Smooth muscle cell (in vitro differentiated cells): ENCODE data around the gene SEMA3D. TPM values are rescaled to one million over a fixed set of nuclear protein-coding genes. Genes with fewer than 3 reads are reported as not detected.

Experiments
- DNase-seq: peaks from one replicate; lab custom pipeline; 2025; ENCODE audit not compliant: unreplicated experiment; lab: John Stamatoyannopoulos, UW
- H2AFZ ChIP-seq: fragments of 200-600 bp; sonication (generic); 2 replicates; pipeline ENCODE4 v1.6.0; 2016; ENCODE audit warnings: antibody characterized with exemption, low read depth, mild to moderate bottlenecking
- H3F3A ChIP-seq: fragments of 200-600 bp; sonication (generic); 2 replicates; pipeline ENCODE4 v1.6.0; 2017; ENCODE audit warnings: antibody characterized with exemption, low read depth
- H3K27ac ChIP-seq: fragments of 200-600 bp; sonication (generic); 2 replicates; pipeline ENCODE4 v1.5.1; 2016; ENCODE audit warnings: low read depth, mild to moderate bottlenecking
- H3K27me3 ChIP-seq: fragments of 200-600 bp; sonication (generic); 2 replicates; pipeline ENCODE4 v1.6.1; 2016; ENCODE audit warnings: low read depth, mild to moderate bottlenecking
- H3K36me3 ChIP-seq: fragments of 200-600 bp; sonication (generic); 2 replicates; pipeline ENCODE4 v1.5.1; 2016; ENCODE audit warnings: low read depth
- H3K4me1 ChIP-seq: fragments of 200-600 bp; sonication (generic); 2 replicates; pipeline ENCODE4 v1.5.1; 2016; ENCODE audit warnings: low read depth
- H3K4me2 ChIP-seq: fragments of 200-600 bp; sonication (generic); 2 replicates; pipeline ENCODE4 v1.6.0; 2016; ENCODE audit warnings: mild to moderate bottlenecking
- H3K4me3 ChIP-seq: fragments of 200-600 bp; sonication (generic); 2 replicates; pipeline ENCODE4 v1.5.1; 2016; ENCODE audit warnings: mild to moderate bottlenecking
- H3K79me2 ChIP-seq: fragments of 200-600 bp; sonication (generic); 2 replicates; pipeline ENCODE4 v1.6.0; 2016; ENCODE audit warnings: low read depth, mild to moderate bottlenecking
- H3K9ac ChIP-seq: fragments of 200-600 bp; sonication (generic); 2 replicates; pipeline ENCODE4 v1.6.0; 2016; ENCODE audit warnings: low read depth
- H3K9me3 ChIP-seq: fragments of 200-600 bp; sonication (generic); replicated peaks from 2 replicates; pipeline ENCODE4 v1.5.1; 2016; ENCODE audit warnings: low read depth
- H4K20me1 ChIP-seq: fragments of 200-600 bp; sonication (generic); 2 replicates; pipeline ENCODE4 v1.6.0; 2016; ENCODE audit warnings: low read depth
- CTCF ChIP-seq: fragments of 200-600 bp; sonication (generic); IDR thresholded peaks from 2 replicates; pipeline ENCODE4 v1.5.1; 2017; ENCODE audit warnings: borderline replicate concordance, mild to moderate bottlenecking, antibody characterized with exemption; ENCODE audit not compliant: insufficient read depth, poor library complexity, severe bottlenecking
- WGBS: methylation state at CpG from one replicate; pipeline ENCODE4 v1.1.7; 2016; ENCODE audit warnings: low lambda C conversion rate; 5-methylcytosine and 5-hydroxymethylcytosine counted together
- polyA plus RNA-seq: library from polyadenylated mRNA; unstranded; fragments of >200 nt; fragmentation: Nextera tagmentation; extraction: Ambion mirVana; gene quantifications from 2 replicates; pipeline ENCODE4 v1.2.1, GENCODE V29; 2016
- total RNA-seq: library from RNA; depleted of rRNA; stranded (reverse); fragments of >200 nt; gene quantifications from 2 replicates; pipeline ENCODE4 v1.2.3, GENCODE V29; 2014

Gene SEMA3D
- total and polyA plus RNA-seq, 2 experiments from 2014 or later: 9.8 to 106 TPM

- H3K4me3 ChIP-seq: no peak overlapping the region
- H3K36me3 ChIP-seq: no peaks in the 10 kb centered on the region
- no peaks in the 10 kb centered on the region for H3F3A ChIP-seq
- WGBS: 75% methylated on average over 5 of the region's 5 CpGs
- DNase-seq: no peak
- no peaks in the 10 kb centered on the region for H3K79me2 ChIP-seq
- H2AFZ ChIP-seq: no peak overlapping the region
- no peak for TF ChIP-seq CTCF
- H3K9ac ChIP-seq: no peak overlapping the region
- no peak overlapping the region for H3K4me2 ChIP-seq
- no peaks in the 10 kb centered on the region for H3K9me3 ChIP-seq
- no peak overlapping the region for H3K27ac ChIP-seq
- peaks cover 9% of the 10 kb centered on the region for H3K4me1 ChIP-seq
- peaks cover 8% of the 10 kb centered on the region for H3K27me3 ChIP-seq
- no peaks in the 10 kb centered on the region for H4K20me1 ChIP-seq
These were observed 164.7 kb downstream of the SEMA3D start for GRCh38 chr7:85022064-85022697.

- no peak overlapping the region for H2AFZ ChIP-seq
- no peak for DNase-seq
- H3K4me3 ChIP-seq: no peak overlapping the region
- peaks cover 8% of the 10 kb centered on the region for H3K27me3 ChIP-seq
- H3K4me1 ChIP-seq: peaks cover 9% of the 10 kb centered on the region
- H3F3A ChIP-seq: no peaks in the 10 kb centered on the region
- H3K27ac ChIP-seq: no peak overlapping the region
- H3K4me2 ChIP-seq: no peak overlapping the region
- no peaks in the 10 kb centered on the region for H4K20me1 ChIP-seq
- H3K9ac ChIP-seq: no peak overlapping the region
- no peaks in the 10 kb centered on the region for H3K79me2 ChIP-seq
- no peaks in the 10 kb centered on the region for H3K36me3 ChIP-seq
- peak; percentile 48 for TF ChIP-seq CTCF
- H3K9me3 ChIP-seq: no peaks in the 10 kb centered on the region
- WGBS: 93% methylated on average over 4 of the region's 4 CpGs
These were observed 165.7 kb downstream of the SEMA3D start for GRCh38 chr7:85021101-85021704.

GRCh38 chr7:85019778-85020177 lies 167.1 kb downstream of the SEMA3D start:
- no peaks in the 10 kb centered on the region for H3K79me2 ChIP-seq
- H3F3A ChIP-seq: no peaks in the 10 kb centered on the region
- H3K9me3 ChIP-seq: no peaks in the 10 kb centered on the region
- no peak overlapping the region for H3K27ac ChIP-seq
- H3K27me3 ChIP-seq: peaks cover 13% of the 10 kb centered on the region
- no peak overlapping the region for H3K4me2 ChIP-seq
- WGBS: 30% methylated on average over 3 of the region's 3 CpGs
- TF ChIP-seq CTCF: no peak
- H3K36me3 ChIP-seq: no peaks in the 10 kb centered on the region
- no peaks in the 10 kb centered on the region for H4K20me1 ChIP-seq
- H3K9ac ChIP-seq: no peak overlapping the region
- no peak overlapping the region for H3K4me3 ChIP-seq
- H2AFZ ChIP-seq: no peak overlapping the region
- H3K4me1 ChIP-seq: peaks cover 9% of the 10 kb centered on the region
- no peak for DNase-seq

- no peak overlapping the region for H3K9ac ChIP-seq
- no peak overlapping the region for H3K4me3 ChIP-seq
- 65% methylated on average over 1 of the region's 1 CpG for WGBS
- no peaks in the 10 kb centered on the region for H4K20me1 ChIP-seq
- H3K9me3 ChIP-seq: no peaks in the 10 kb centered on the region
- H3K4me1 ChIP-seq: peaks cover 9% of the 10 kb centered on the region
- no peak for TF ChIP-seq CTCF
- H3K4me2 ChIP-seq: no peak overlapping the region
- H2AFZ ChIP-seq: no peak overlapping the region
- H3K27me3 ChIP-seq: peaks cover 15% of the 10 kb centered on the region
- H3K36me3 ChIP-seq: no peaks in the 10 kb centered on the region
- H3F3A ChIP-seq: no peaks in the 10 kb centered on the region
- no peak for DNase-seq
- no peaks in the 10 kb centered on the region for H3K79me2 ChIP-seq
- no peak overlapping the region for H3K27ac ChIP-seq
These were observed 167.7 kb downstream of the SEMA3D start for GRCh38 chr7:85019176-85019575.
